ENCODE measurements around the gene EGFL8.

EGFL8 gene

GRCh38 chr6:32195652-32195901 is 31.2 kb downstream of the EGFL8 start:
- Histone ChIP-seq H3K4me1 (ENCODE audit: insufficient read depth, insufficient read length) (peaks cover 19% of the 10 kb centered on the region), H3K4me3 (ENCODE audit: insufficient read length, low read depth) (peak overlapping the region; percentile 89)
- TF ChIP-seq ZNF274 (IDR thresholded peaks at IDR 0.05; ENCODE audit: low read depth, low read length) (no peak), SUZ12 (IDR thresholded peaks at IDR 0.05; ENCODE audit: extremely low read depth, insufficient read depth, insufficient read length) (no peak), YY1 (IDR thresholded peaks at IDR 0.05; ENCODE audit: insufficient read depth, insufficient read length) (no peak)

GRCh38 chr6:32195902-32196681 is 31.7 kb downstream of the EGFL8 start:
- Histone ChIP-seq H3K4me3 (ENCODE audit: insufficient read length, low read depth) (peak overlapping the region; percentile 89), H3K9me3 (ENCODE audit: insufficient read depth, low read length) (no peaks in the 10 kb centered on the region), H3K27me3 (ENCODE audit: insufficient read depth, insufficient read length) (no peaks in the 10 kb centered on the region), H3K4me1 (ENCODE audit: insufficient read depth, insufficient read length) (peaks cover 17% of the 10 kb centered on the region), H3K36me3 (ENCODE audit: insufficient read depth, insufficient read length, low read length) (no peaks in the 10 kb centered on the region), H3K9ac (ENCODE audit: insufficient read length, low read depth) (peak overlapping the region; percentile 97)
- DNase-seq (ENCODE audit: low read depth, low spot score) = peak; percentile 74
- TF ChIP-seq SUZ12 (IDR thresholded peaks at IDR 0.05; ENCODE audit: extremely low read depth, insufficient read depth, insufficient read length) (no peak), ZNF274 (IDR thresholded peaks at IDR 0.05; ENCODE audit: low read depth, low read length) (no peak), YY1 (IDR thresholded peaks at IDR 0.05; ENCODE audit: insufficient read depth, insufficient read length) (no peak)

More at GRCh38 chr6:32195652-32195901, 31.2 kb downstream of the EGFL8 start:
- DNase-seq (ENCODE audit: low read depth, low spot score) = peak; percentile 96
- Histone ChIP-seq H3K36me3 (ENCODE audit: insufficient read depth, insufficient read length, low read length) (no peaks in the 10 kb centered on the region), H3K9me3 (ENCODE audit: insufficient read depth, low read length) (no peaks in the 10 kb centered on the region), H3K9ac (ENCODE audit: insufficient read length, low read depth) (no peak overlapping the region), H3K27me3 (ENCODE audit: insufficient read depth, insufficient read length) (no peaks in the 10 kb centered on the region)

DNA sequence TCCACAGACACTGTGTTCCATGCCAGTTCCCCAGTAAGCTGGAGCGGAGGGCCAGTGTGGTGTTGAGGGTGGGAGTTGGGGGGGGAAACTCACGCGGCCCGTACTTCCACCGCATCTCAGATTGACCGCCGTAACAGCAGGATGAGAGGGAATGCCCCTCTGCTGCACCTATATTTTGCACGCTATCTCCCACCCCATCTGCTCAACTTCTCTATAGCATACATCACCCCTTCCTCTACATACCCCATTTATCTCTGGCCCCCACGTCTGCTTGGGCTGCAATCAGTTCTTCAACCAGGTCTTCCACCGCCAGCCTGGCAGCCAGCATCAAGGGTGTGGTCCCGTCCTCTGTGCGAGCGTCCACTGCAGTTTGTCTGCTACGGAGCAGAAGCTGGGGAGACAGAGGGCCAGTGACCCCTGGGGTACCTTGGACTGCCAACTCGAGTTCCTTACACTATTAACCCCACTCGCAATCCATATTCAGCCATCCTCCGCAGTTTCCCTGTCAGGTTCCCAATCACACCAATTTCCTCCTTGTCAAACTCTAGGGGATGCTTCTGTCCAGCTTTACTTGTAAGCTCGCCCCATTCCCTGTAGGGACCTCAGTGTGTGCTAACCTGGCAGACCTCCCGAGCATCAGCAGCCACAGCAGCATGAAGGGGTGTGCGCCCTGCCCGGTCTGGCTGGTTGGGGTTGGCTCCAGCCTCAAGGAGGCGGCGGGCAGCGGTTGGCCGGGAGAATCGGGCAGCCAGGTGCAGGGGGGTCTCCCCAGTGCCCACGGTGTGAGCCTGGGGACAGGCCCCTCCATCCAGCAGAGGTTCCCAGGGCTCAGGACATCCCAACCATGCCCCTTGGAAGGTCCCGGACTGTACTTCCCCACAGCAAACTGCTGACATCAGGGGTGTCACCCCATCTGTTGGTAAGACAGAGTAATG is 32.6 kb downstream of the EGFL8 start:
- Histone ChIP-seq H3K36me3 (ENCODE audit: insufficient read depth, insufficient read length, low read length) (no peaks in the 10 kb centered on the region), H3K4me1 (ENCODE audit: insufficient read depth, insufficient read length) (peaks cover 14% of the 10 kb centered on the region), H3K9ac (ENCODE audit: insufficient read length, low read depth) (peak overlapping the region; percentile 97), H3K9me3 (ENCODE audit: insufficient read depth, low read length) (no peaks in the 10 kb centered on the region), H3K27me3 (ENCODE audit: insufficient read depth, insufficient read length) (no peaks in the 10 kb centered on the region), H3K4me3 (ENCODE audit: insufficient read length, low read depth) (peak overlapping the region; percentile 89)
- no peak for DNase-seq (ENCODE audit: low read depth, low spot score)
- TF ChIP-seq YY1 (IDR thresholded peaks at IDR 0.05; ENCODE audit: insufficient read depth, insufficient read length) (no peak), ZNF274 (IDR thresholded peaks at IDR 0.05; ENCODE audit: low read depth, low read length) (no peak), SUZ12 (IDR thresholded peaks at IDR 0.05; ENCODE audit: extremely low read depth, insufficient read depth, insufficient read length) (no peak)

DNA sequence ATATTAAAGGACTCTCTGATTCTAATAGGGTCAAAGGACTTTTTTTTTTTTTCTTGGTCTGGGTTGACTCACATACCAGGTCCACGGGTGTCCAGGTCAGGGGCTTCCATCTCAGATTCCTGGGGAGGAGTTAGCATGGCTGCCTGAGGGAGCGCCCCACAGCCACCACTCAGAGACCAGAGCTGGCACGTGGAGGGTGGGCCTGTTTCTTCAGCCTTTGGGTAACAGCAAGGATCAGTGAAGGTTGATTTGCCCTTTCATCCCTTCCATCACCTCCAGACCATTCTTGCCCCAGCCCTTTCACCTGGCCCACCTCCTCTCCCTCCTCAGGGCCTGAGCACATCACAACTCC is 33.9 kb downstream of the EGFL8 start:
- H3K27me3 ChIP-seq (ENCODE audit: insufficient read depth, insufficient read length) = no peaks in the 10 kb centered on the region
- TF ChIP-seq ZNF274 (IDR thresholded peaks at IDR 0.05; ENCODE audit: low read depth, low read length) = no peak
- no peak for TF ChIP-seq SUZ12 (IDR thresholded peaks at IDR 0.05; ENCODE audit: extremely low read depth, insufficient read depth, insufficient read length)
- no peak for TF ChIP-seq YY1 (IDR thresholded peaks at IDR 0.05; ENCODE audit: insufficient read depth, insufficient read length)
- DNase-seq (ENCODE audit: low read depth, low spot score) = no peak
- H3K9me3 ChIP-seq (ENCODE audit: insufficient read depth, low read length) = no peaks in the 10 kb centered on the region
- peaks cover 11% of the 10 kb centered on the region for H3K4me1 ChIP-seq (ENCODE audit: insufficient read depth, insufficient read length)
- no peak overlapping the region for H3K4me3 ChIP-seq (ENCODE audit: insufficient read length, low read depth)
- H3K36me3 ChIP-seq (ENCODE audit: insufficient read depth, insufficient read length, low read length) = no peaks in the 10 kb centered on the region
- H3K9ac ChIP-seq (ENCODE audit: insufficient read length, low read depth) = no peak overlapping the region

GRCh38 chr6:32198866-32199265 is 34.5 kb downstream of the EGFL8 start:
- no peak overlapping the region for H3K9ac ChIP-seq (ENCODE audit: insufficient read length, low read depth)
- no peaks in the 10 kb centered on the region for H3K36me3 ChIP-seq (ENCODE audit: insufficient read depth, insufficient read length, low read length)
- no peaks in the 10 kb centered on the region for H3K9me3 ChIP-seq (ENCODE audit: insufficient read depth, low read length)
- no peak for DNase-seq (ENCODE audit: low read depth, low spot score)
- no peaks in the 10 kb centered on the region for H3K27me3 ChIP-seq (ENCODE audit: insufficient read depth, insufficient read length)
- no peak overlapping the region for H3K4me3 ChIP-seq (ENCODE audit: insufficient read length, low read depth)
- TF ChIP-seq SUZ12 (IDR thresholded peaks at IDR 0.05; ENCODE audit: extremely low read depth, insufficient read depth, insufficient read length) (no peak), ZNF274 (IDR thresholded peaks at IDR 0.05; ENCODE audit: low read depth, low read length) (no peak), YY1 (IDR thresholded peaks at IDR 0.05; ENCODE audit: insufficient read depth, insufficient read length) (no peak)
- peaks cover 12% of the 10 kb centered on the region for H3K4me1 ChIP-seq (ENCODE audit: insufficient read depth, insufficient read length)

GRCh38 chr6:32200711-32201475 is 36.5 kb downstream of the EGFL8 start:
- Histone ChIP-seq H3K9ac (ENCODE audit: insufficient read length, low read depth) (no peak overlapping the region), H3K4me1 (ENCODE audit: insufficient read depth, insufficient read length) (peaks cover 17% of the 10 kb centered on the region), H3K4me3 (ENCODE audit: insufficient read length, low read depth) (no peak overlapping the region), H3K36me3 (ENCODE audit: insufficient read depth, insufficient read length, low read length) (no peaks in the 10 kb centered on the region), H3K9me3 (ENCODE audit: insufficient read depth, low read length) (no peaks in the 10 kb centered on the region), H3K27me3 (ENCODE audit: insufficient read depth, insufficient read length) (no peaks in the 10 kb centered on the region)
- no peak for DNase-seq (ENCODE audit: low read depth, low spot score)
- no peak for TF ChIP-seq ZNF274 (IDR thresholded peaks at IDR 0.05; ENCODE audit: low read depth, low read length)
- TF ChIP-seq YY1 (IDR thresholded peaks at IDR 0.05; ENCODE audit: insufficient read depth, insufficient read length) = no peak
- no peak for TF ChIP-seq SUZ12 (IDR thresholded peaks at IDR 0.05; ENCODE audit: extremely low read depth, insufficient read depth, insufficient read length)

All from NT2/D1 (cell line).